Kidney (tissue), 14 donors: ENCODE results near the gene OR1L6. TPM values are rescaled to one million over a fixed set of nuclear protein-coding genes. Genes with fewer than 3 reads are reported as not detected.

Experiments used
- DNase-seq, 5 donors: peaks; one replicate each; pipeline ENCODE4 v3.0.0-alpha.2; 2013 to 2020
- FAIRE-seq: peaks from 2 replicates; lab custom pipeline; 2012; peaks lifted over from hg19 to GRCh38; lab: Jason Lieb, UNC
- H3K27ac ChIP-seq, 2 donors: one replicate each; pipeline ENCODE4 v1.7.0; 2013; ENCODE audit warnings: low read depth in 2 of 2, low read length in 2 of 2, inconsistent platforms in 1 of 2
- H3K27me3 ChIP-seq: one replicate; pipeline ENCODE4 v1.7.1; 2013; ENCODE audit warnings: low read length, inconsistent platforms; ENCODE audit not compliant: control insufficient read depth, insufficient read depth
- H3K36me3 ChIP-seq, 3 donors: one replicate each; pipeline versions ENCODE4 v1.7.0 to v1.7.1; 2013; ENCODE audit warnings: low read length in 3 of 3, control low read depth in 1 of 3, inconsistent platforms in 1 of 3; ENCODE audit not compliant: insufficient read depth in 3 of 3, control insufficient read depth in 2 of 3
- H3K4me1 ChIP-seq, 3 donors: one replicate each; pipeline versions ENCODE4 v1.7.0 to v1.7.1; 2013; ENCODE audit warnings: low read length in 3 of 3, inconsistent platforms in 1 of 3, low read depth in 1 of 3; ENCODE audit not compliant: control insufficient read depth in 2 of 3, insufficient read depth in 2 of 3
- H3K4me3 ChIP-seq, 3 donors: one replicate each; pipeline versions ENCODE4 v1.7.0 to v1.8.1; 2013; ENCODE audit warnings: low read length in 3 of 3, control low read depth in 1 of 3, inconsistent platforms in 1 of 3
- H3K9ac ChIP-seq, 3 donors: one replicate each; pipeline versions ENCODE4 v1.7.0 to v1.7.1; 2013; ENCODE audit warnings: low read length in 3 of 3, control low read depth in 1 of 3, inconsistent platforms in 1 of 3
- H3K9me3 ChIP-seq, 3 donors: one replicate each; pipeline versions ENCODE4 v1.7.0 to v1.7.1; 2013; ENCODE audit warnings: low read length in 3 of 3, control low read depth in 1 of 3, inconsistent platforms in 1 of 3; ENCODE audit not compliant: control insufficient read depth in 2 of 3, insufficient read depth in 1 of 3
- intact Hi-C: fragments of 100-400 bp; cut with DNase I; formaldehyde crosslinking; loops from one replicate; pipeline ENCODE4 v1.11.1; 2022
- polyA plus RNA-seq: library from polyadenylated mRNA; stranded (reverse); fragments of 350-450 nt; fragmentation: Illumina TruSeq; extraction: RNeasy Lipid Tissue Mini Kit (QIAGEN cat#74804); gene quantifications from one replicate; pipeline ENCODE4 v1.2.3, GENCODE V29; 2014; ENCODE audit warnings: low read depth, low replicate concordance; ENCODE audit not compliant: insufficient read depth
- total RNA-seq: library from RNA; stranded (reverse); fragmentation: NEBNext Ultra II Directional; extraction: Animal tissue kit (Norgen Biotek cat#: 25700); gene quantifications from one replicate; pipeline ENCODE4 v1.2.1, GENCODE V29; 2021
- TF ChIP-seq, protein P1 (sequence below): IDR thresholded peaks from 3 replicates; pipeline ENCODE4 v1.5.1; 2012; ENCODE audit warnings: mild to moderate bottlenecking, moderate library complexity, borderline replicate concordance; ENCODE audit not compliant: insufficient read depth; ENCODE audit errors: extremely low read depth
- donor health status: control.
- donor health status: control.
- donor health status: control.
- donor health status: control.
- donor health status: control.
- donor health status: DM: yes; HTN: yes; CAD: no.
- donor health status: Normal renal cell carcinoma (clear cell type).

OR1L6 gene
- total and polyA plus RNA-seq, 2 donors from 2014 or later: not detected

DNA sequence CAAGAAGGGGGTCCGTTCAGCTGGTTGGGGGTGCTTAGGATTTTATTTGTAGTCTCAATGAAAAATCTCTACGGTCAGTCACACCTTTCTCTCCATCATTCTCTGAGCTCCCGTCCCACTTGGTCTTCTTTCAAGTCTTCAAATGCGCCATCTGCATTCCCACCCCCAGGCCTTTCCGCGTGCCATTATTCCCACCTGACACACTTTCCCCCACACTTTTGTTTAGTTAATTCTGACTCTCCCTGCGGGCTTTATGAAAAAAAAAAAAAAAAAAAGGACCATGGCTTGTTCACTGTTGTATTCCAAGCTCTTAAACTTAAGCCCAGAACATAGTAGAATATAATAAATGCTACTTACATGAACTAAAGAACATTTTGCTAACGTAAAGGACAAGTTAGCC lies 34.9 kb downstream of the OR1L6 start:
- H3K27me3 ChIP-seq: no peaks in the 10 kb centered on the region
- no peak overlapping the region for H3K27ac ChIP-seq
- FAIRE-seq (no peak), DNase-seq (no peak)
- intact Hi-C loops: no loop called here
- no peak overlapping the region for H3K9ac ChIP-seq
- no peak overlapping the region for H3K4me3 ChIP-seq
- TF ChIP-seq, protein P1, sequence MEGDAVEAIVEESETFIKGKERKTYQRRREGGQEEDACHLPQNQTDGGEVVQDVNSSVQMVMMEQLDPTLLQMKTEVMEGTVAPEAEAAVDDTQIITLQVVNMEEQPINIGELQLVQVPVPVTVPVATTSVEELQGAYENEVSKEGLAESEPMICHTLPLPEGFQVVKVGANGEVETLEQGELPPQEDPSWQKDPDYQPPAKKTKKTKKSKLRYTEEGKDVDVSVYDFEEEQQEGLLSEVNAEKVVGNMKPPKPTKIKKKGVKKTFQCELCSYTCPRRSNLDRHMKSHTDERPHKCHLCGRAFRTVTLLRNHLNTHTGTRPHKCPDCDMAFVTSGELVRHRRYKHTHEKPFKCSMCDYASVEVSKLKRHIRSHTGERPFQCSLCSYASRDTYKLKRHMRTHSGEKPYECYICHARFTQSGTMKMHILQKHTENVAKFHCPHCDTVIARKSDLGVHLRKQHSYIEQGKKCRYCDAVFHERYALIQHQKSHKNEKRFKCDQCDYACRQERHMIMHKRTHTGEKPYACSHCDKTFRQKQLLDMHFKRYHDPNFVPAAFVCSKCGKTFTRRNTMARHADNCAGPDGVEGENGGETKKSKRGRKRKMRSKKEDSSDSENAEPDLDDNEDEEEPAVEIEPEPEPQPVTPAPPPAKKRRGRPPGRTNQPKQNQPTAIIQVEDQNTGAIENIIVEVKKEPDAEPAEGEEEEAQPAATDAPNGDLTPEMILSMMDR: no peak
- peaks cover 0 to 4% (median 2%) of the 10 kb centered on the region in 3 donors for H3K9me3 ChIP-seq
- H3K4me1 ChIP-seq: no peaks in the 10 kb centered on the region
- H3K36me3 ChIP-seq: no peaks in the 10 kb centered on the region

DNA sequence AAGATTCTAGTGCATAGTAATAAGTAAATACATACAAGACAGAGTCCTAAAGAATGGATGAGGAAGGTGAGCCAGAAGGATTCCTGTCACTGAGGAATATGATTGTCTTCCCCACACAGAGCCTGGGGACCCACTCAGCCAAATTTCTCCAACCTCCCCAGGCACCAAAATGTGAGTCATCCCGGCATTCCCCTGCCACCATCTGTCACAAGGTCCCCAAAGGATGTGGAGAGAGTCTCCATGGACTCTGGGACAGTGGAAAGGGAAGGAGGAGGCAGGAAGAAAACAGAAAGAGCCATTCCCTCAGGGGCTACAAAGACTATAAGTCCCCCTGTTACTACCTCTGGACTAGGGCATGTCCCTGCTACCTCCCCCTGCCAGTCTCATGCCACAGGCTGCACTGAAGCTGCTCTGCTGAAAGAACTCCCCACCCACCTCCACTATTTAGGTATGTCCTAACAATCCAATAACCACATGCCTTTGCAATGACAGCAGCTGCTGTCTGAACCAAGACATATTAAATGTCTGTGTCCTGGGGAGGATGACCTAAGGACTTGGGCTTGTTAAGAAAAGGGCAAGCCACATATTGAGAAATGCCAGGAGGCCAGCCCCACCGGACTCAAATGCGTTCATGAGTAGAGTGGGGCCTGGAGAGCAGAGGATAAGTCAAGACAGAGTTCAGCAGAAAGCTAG lies 36.0 kb downstream of the OR1L6 start:
- no peaks in the 10 kb centered on the region for H3K27me3 ChIP-seq
- TF ChIP-seq, protein P1: no peak
- no peaks in the 10 kb centered on the region for H3K4me1 ChIP-seq
- no peak overlapping the region for H3K9ac ChIP-seq
- intact Hi-C loops: no loop called here
- no peaks in the 10 kb centered on the region for H3K36me3 ChIP-seq
- H3K9me3 ChIP-seq: no peaks in the 10 kb centered on the region
- no peak overlapping the region for H3K27ac ChIP-seq
- FAIRE-seq (no peak), DNase-seq (no peak)
- H3K4me3 ChIP-seq: no peak overlapping the region

DNA sequence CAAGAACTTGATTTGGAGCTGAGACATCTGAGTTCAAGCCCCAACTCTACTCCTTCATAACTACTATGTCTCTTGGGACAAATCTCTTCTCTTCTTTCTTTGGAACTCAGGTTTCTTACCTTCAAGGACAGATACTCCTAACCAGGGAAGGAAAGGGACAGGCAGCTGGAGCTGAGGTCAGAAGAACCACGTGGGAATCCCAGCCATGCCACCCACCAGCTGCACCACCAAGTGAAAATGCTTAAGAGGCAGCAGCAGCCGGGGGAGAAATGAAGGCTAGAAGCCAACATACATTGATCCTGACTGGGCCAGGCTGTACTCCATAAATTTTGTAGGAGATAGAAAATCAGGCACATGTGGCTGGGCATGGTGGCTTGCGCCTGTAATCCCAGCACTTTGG lies 37.1 kb downstream of the OR1L6 start:
- H3K9me3 ChIP-seq: no peaks in the 10 kb centered on the region
- DNase-seq (no peak), FAIRE-seq (no peak)
- H3K9ac ChIP-seq: no peak overlapping the region
- H3K27me3 ChIP-seq: no peaks in the 10 kb centered on the region
- H3K27ac ChIP-seq: no peak overlapping the region
- intact Hi-C loops: no loop called here
- TF ChIP-seq, protein P1: no peak
- no peaks in the 10 kb centered on the region for H3K4me1 ChIP-seq
- no peak overlapping the region for H3K4me3 ChIP-seq
- no peaks in the 10 kb centered on the region for H3K36me3 ChIP-seq
